Measurements from ENCODE around the gene UFC1.

DNA sequence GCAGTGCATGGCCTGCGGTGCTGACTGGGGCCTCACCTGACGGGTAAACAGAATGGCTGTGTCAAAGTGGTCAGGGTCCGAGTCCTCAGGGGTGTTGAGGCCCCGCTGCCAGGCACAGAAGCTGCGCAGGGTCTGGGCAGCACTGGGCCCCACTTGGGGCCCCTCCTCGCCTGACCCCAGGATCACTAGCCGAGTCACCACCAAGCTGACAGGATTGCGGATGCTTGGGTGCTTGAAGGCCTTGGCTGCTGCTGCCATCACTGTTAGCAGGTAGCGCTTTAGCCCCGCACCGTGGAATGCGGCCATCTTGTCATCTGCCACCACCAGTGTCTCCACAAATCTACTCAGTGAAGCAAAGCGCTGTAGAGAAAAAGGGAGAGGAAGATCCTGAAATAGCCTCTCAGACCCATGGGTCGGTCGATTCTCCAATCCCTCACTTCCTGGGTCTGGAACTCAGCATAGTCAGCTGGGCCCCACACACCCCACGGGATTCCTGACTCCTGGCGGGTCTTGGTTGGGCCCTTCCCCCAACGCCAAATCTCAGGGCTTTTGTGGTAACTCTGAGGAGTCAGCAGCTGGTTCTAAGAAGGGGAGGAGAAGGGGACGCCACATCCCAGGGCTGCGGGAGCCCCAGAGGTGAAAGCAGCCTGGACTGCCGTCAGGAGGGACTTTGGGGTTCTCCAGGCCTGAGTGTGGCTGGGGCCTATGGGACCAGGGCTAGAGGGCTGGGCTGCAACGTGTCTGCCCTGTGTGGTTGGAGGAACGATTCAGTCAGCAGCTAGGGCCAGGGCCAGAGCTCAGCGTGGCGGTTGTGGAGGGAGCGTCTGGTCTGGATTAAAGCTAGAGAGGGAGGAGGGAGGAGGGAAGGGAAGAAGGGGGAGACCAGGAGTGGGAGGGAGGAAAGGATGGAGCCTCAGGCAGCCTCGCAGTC is 43.0 kb downstream of the UFC1 start:
- TF ChIP-seq EZH2 (IDR thresholded peaks at IDR 0.05; ENCODE audit: insufficient read depth, poor library complexity, severe bottlenecking) (no peak), EZH2phosphoT487 (IDR thresholded peaks at IDR 0.05; ENCODE audit: insufficient read depth, low read depth) (no peak)
